Keratinocyte (primary cell): ENCODE measurements around the gene HELZ. TPM values are rescaled to one million over a fixed set of nuclear protein-coding genes. Genes with fewer than 3 reads are reported as not detected.
"Not testable (repeated sequence)": the region's sequence is repeated elsewhere in the genome, so short reads cannot be mapped to it uniquely, and the experiment has no call there.

Source experiments
- DNase-seq: peaks from one replicate; pipeline ENCODE4 v3.0.0-alpha.2; 2011; ENCODE audit warnings: low read depth, missing footprints, low spot score
- FAIRE-seq: peaks from 2 replicates; lab custom pipeline; 2011; peaks lifted over from hg19 to GRCh38; lab: Jason Lieb, UNC
- H2AFZ ChIP-seq: 2 replicates; pipeline ENCODE4 v1.6.0; 2012; ENCODE audit warnings: low read length, control low read depth, inconsistent platforms; ENCODE audit not compliant: control insufficient read depth
- H3K27ac ChIP-seq: 2 replicates; pipeline ENCODE4 v1.5.1; 2011; ENCODE audit warnings: low read length; ENCODE audit not compliant: control insufficient read depth, insufficient read depth
- H3K27me3 ChIP-seq: 3 replicates; pipeline ENCODE4 v1.6.0; 2011; ENCODE audit warnings: low read length; ENCODE audit not compliant: control insufficient read depth, insufficient read depth; ENCODE audit errors: extremely low read depth
- H3K36me3 ChIP-seq, 2 experiments: 2 replicates in 1 of 2; 3 replicates in 1 of 2; pipeline ENCODE4 v1.5.1; 2011; ENCODE audit warnings: low read length in 2 of 2, mild to moderate bottlenecking in 1 of 2; ENCODE audit not compliant: control insufficient read depth in 2 of 2, insufficient read depth in 2 of 2; ENCODE audit errors: extremely low read depth in 1 of 2
- H3K4me1 ChIP-seq: 3 replicates; pipeline ENCODE4 v1.5.1; 2011; ENCODE audit warnings: low read length; ENCODE audit not compliant: control insufficient read depth, insufficient read depth; ENCODE audit errors: extremely low read depth
- H3K4me2 ChIP-seq: 3 replicates; pipeline ENCODE4 v1.6.0; 2011; ENCODE audit warnings: low read depth, low read length; ENCODE audit not compliant: control insufficient read depth, insufficient read depth; ENCODE audit errors: extremely low read depth
- H3K4me3 ChIP-seq, 3 experiments: fragments of 200-600 bp in 1 of 3; sonication (generic) in 1 of 3; 2 replicates in 2 of 3; 3 replicates in 1 of 3; pipeline ENCODE4 v1.5.1; 2011 to 2016; ENCODE audit warnings: low read length in 3 of 3, mild to moderate bottlenecking in 3 of 3, control low read depth in 2 of 3, inconsistent platforms in 1 of 3, low read depth in 1 of 3, mixed read lengths in 1 of 3, mixed run types in 1 of 3, moderate library complexity in 1 of 3; ENCODE audit not compliant: control insufficient read depth in 2 of 3, insufficient read depth in 2 of 3; ENCODE audit errors: extremely low read depth in 1 of 3
- H3K79me2 ChIP-seq: 2 replicates; pipeline ENCODE4 v1.6.0; 2012; ENCODE audit warnings: low read length; ENCODE audit not compliant: control insufficient read depth, insufficient read depth
- H3K9ac ChIP-seq: 3 replicates; pipeline ENCODE4 v1.6.0; 2011; ENCODE audit warnings: low read length; ENCODE audit not compliant: control insufficient read depth, insufficient read depth; ENCODE audit errors: extremely low read depth
- H3K9me1 ChIP-seq: 3 replicates; pipeline ENCODE4 v1.6.0; 2011; ENCODE audit warnings: low read length; ENCODE audit not compliant: control insufficient read depth, insufficient read depth; ENCODE audit errors: extremely low read depth
- H3K9me3 ChIP-seq: 2 replicates; pipeline ENCODE4 v1.5.1; 2012; ENCODE audit warnings: low read depth, low read length; ENCODE audit not compliant: control insufficient read depth
- H4K20me1 ChIP-seq: 3 replicates; pipeline ENCODE4 v1.6.0; 2011; ENCODE audit warnings: low read length; ENCODE audit not compliant: control insufficient read depth, insufficient read depth; ENCODE audit errors: extremely low read depth
- EZH2 ChIP-seq: IDR thresholded peaks from one replicate; pipeline ENCODE4 v1.6.1; 2012; ENCODE audit warnings: inconsistent platforms, mild to moderate bottlenecking, low read length, moderate library complexity
- dilution Hi-C: fragments of 300-500 bp; cut with MboI; formaldehyde crosslinking; loops from one replicate; pipeline ENCODE4 v1.7.0; 2020; ENCODE audit warnings: low sequenced_read_pairs; ENCODE audit not compliant: extremely low pct_ligation_motif_present
- polyA plus RNA-seq, 5 experiments: library from polyadenylated mRNA; depleted of rRNA in 3 of 5; stranded (reverse) in 3 of 5; stranded (forward) in 1 of 5; unstranded in 1 of 5; fragments of >200 nt; gene quantifications; 1 replicate in 1 of 5; 2 replicates in 3 of 5; 3 replicates in 1 of 5; pipeline versions ENCODE4 v1.2.1 to v1.2.3, GENCODE V29; 2011 to 2012; ENCODE audit warnings: missing spikeins in 2 of 5, low read depth in 1 of 5, low replicate concordance in 1 of 5
- TF ChIP-seq, protein P1 (sequence below), 3 experiments: IDR thresholded peaks in 1 of 3; conservative IDR thresholded peaks in 1 of 3; optimal IDR thresholded peaks in 1 of 3; 2 replicates in 2 of 3; 3 replicates in 1 of 3; pipeline versions ENCODE3 to v1.5.1; 2011; ENCODE audit warnings: low read length in 3 of 3, mild to moderate bottlenecking in 3 of 3, moderate library complexity in 2 of 3, control low read depth in 1 of 3, inconsistent platforms in 1 of 3; ENCODE audit not compliant: insufficient read depth in 2 of 3; ENCODE audit errors: extremely low read depth in 1 of 3

Gene HELZ
- polyA plus RNA-seq, 1 donor (not counting 4 experiments of a cell fraction or from before 2014, with no cell fraction given): 18.2 TPM

GRCh38 chr17:67093348-67093747 is 151.6 kb downstream of the HELZ start:
- Histone ChIP-seq H4K20me1 (peaks cover 4% of the 10 kb centered on the region), H3K27ac (no peak overlapping the region), H3K79me2 (peaks cover 4% of the 10 kb centered on the region), H3K4me2 (no peak overlapping the region), H3K27me3 (no peaks in the 10 kb centered on the region), H3K36me3 (peaks cover 0 to 2% of the 10 kb centered on the region in 2 experiments), H2AFZ (no peak overlapping the region), H3K4me1 (no peaks in the 10 kb centered on the region), H3K9me3 (no peaks in the 10 kb centered on the region), H3K9me1 (no peaks in the 10 kb centered on the region), H3K4me3 (no peak overlapping the region), H3K9ac (no peak overlapping the region)
- FAIRE-seq (no peak), DNase-seq (no peak)
- TF ChIP-seq, protein P1, sequence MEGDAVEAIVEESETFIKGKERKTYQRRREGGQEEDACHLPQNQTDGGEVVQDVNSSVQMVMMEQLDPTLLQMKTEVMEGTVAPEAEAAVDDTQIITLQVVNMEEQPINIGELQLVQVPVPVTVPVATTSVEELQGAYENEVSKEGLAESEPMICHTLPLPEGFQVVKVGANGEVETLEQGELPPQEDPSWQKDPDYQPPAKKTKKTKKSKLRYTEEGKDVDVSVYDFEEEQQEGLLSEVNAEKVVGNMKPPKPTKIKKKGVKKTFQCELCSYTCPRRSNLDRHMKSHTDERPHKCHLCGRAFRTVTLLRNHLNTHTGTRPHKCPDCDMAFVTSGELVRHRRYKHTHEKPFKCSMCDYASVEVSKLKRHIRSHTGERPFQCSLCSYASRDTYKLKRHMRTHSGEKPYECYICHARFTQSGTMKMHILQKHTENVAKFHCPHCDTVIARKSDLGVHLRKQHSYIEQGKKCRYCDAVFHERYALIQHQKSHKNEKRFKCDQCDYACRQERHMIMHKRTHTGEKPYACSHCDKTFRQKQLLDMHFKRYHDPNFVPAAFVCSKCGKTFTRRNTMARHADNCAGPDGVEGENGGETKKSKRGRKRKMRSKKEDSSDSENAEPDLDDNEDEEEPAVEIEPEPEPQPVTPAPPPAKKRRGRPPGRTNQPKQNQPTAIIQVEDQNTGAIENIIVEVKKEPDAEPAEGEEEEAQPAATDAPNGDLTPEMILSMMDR (optimal IDR thresholded peaks at IDR 0.05 in 1 of 3, IDR thresholded peaks at IDR 0.05 in 1 of 3, conservative IDR thresholded peaks at IDR 0.05 in 1 of 3; ENCODE audit: extremely low read depth in 1 of 3, insufficient read depth in 2 of 3, low read length in 3 of 3): no peak
- no peak for TF ChIP-seq EZH2
- dilution Hi-C loops: no loop called here

- DNase-seq, H3K9ac ChIP-seq, H3K79me2 ChIP-seq, FAIRE-seq, H3K9me1 ChIP-seq, H2AFZ ChIP-seq, H3K36me3 ChIP-seq, H3K27ac ChIP-seq, H3K4me3 ChIP-seq, dilution Hi-C loops, H3K4me1 ChIP-seq, H3K4me2 ChIP-seq, H4K20me1 ChIP-seq, H3K9me3 ChIP-seq, H3K27me3 ChIP-seq: not testable (repeated sequence)
Measured at GRCh38 chr17:67092710-67093109, 152.3 kb downstream of the HELZ start.

GRCh38 chr17:67092291-67092690 is 152.7 kb downstream of the HELZ start:
- FAIRE-seq: no peak
- H3K4me2 ChIP-seq: no peak overlapping the region
- dilution Hi-C loops: no loop called here

More at GRCh38 chr17:67092291-67092690, 152.7 kb downstream of the HELZ start:
- TF ChIP-seq, protein P1 (optimal IDR thresholded peaks at IDR 0.05 in 1 of 3, IDR thresholded peaks at IDR 0.05 in 1 of 3, conservative IDR thresholded peaks at IDR 0.05 in 1 of 3; ENCODE audit: extremely low read depth in 1 of 3, insufficient read depth in 2 of 3, low read length in 3 of 3): no peak
- no peak for TF ChIP-seq EZH2
- no peaks in the 10 kb centered on the region for H3K4me1 ChIP-seq
- H3K9me1 ChIP-seq: no peaks in the 10 kb centered on the region
- peaks cover 4% of the 10 kb centered on the region for H4K20me1 ChIP-seq
- no peak overlapping the region for H3K27ac ChIP-seq
- H3K9ac ChIP-seq: no peak overlapping the region
- no peak overlapping the region for H2AFZ ChIP-seq
- no peak for DNase-seq
- peaks cover 4% of the 10 kb centered on the region for H3K79me2 ChIP-seq
- no peaks in the 10 kb centered on the region for H3K27me3 ChIP-seq
- no peaks in the 10 kb centered on the region for H3K9me3 ChIP-seq
- no peak overlapping the region for H3K4me3 ChIP-seq
- peaks cover 0 to 4% of the 10 kb centered on the region in 2 experiments for H3K36me3 ChIP-seq
